ENCODE data around the gene NMT1. TPM values are rescaled to one million over a fixed set of nuclear protein-coding genes. Genes with fewer than 3 reads are reported as not detected.

Gene NMT1
- total and polyA plus RNA-seq, 2 of the 13 experiments (the other 11 are each of a cell fraction or from before 2014, with no cell fraction given), result 75.7 to 142 TPM

GRCh38 chr17:45129940-45130680 lies 69.0 kb downstream of the NMT1 start (continued):
- TF ChIP-seq ZNF574 (CRISPR knock-in tag; IDR thresholded peaks at IDR 0.05) (no peak), CTCF (CRISPR knock-in tag; IDR thresholded peaks at IDR 0.05) (no peak), NCOR1 (IDR thresholded peaks at IDR 0.05; ENCODE audit: borderline replicate concordance, low read length) (no peak), ZBTB40 (IDR thresholded peaks at IDR 0.05) (no peak), ZBTB40 (CRISPR knock-in tag; IDR thresholded peaks at IDR 0.05) (0 out of 2 replicates have a peak, but pooled peaks have one; percentile 40), TIGD3 (CRISPR knock-in tag; IDR thresholded peaks at IDR 0.05; ENCODE audit: borderline replicate concordance) (no peak), TGIF2 (CRISPR knock-in tag; IDR thresholded peaks at IDR 0.05) (0 out of 2 replicates have a peak, but pooled peaks have one; percentile 45), TFAP4 (IDR thresholded peaks at IDR 0.05; ENCODE audit: borderline replicate concordance, low read depth) (peak; percentile 55; the same call in 1 of the 2 replicates), PLRG1 (conservative IDR thresholded peaks at IDR 0.05) (no peak), ZBTB2 (CRISPR knock-in tag; IDR thresholded peaks at IDR 0.05; ENCODE audit: low read depth) (no peak)

All from HepG2 (cell line).